A673 (cell line): ENCODE results near the gene GLUD1. TPM values are rescaled to one million over a fixed set of nuclear protein-coding genes. Genes with fewer than 3 reads are reported as not detected.
"Not testable (repeated sequence)": the region's sequence is repeated elsewhere in the genome, so short reads cannot be mapped to it uniquely, and the experiment has no call there.

ENCODE experiments used
- BruUV-seq: library from RNA; stranded (reverse); fragments of 400-500 nt; replicated peaks from 2 replicates; lab custom pipeline; 2021; lab: Mats Ljungman, UMichigan
- CTCF ChIA-PET: fragments of 300-600 bp; sonication (Branson Sonifier 250); formaldehyde crosslinking; loops from one replicate; lab custom pipeline; 2022; ENCODE audit warnings: antibody characterized with exemption; lab: Charles Lee
- POLR2A ChIA-PET: fragments of 300-600 bp; sonication (Branson Sonifier 250); formaldehyde crosslinking; loops from one replicate; lab custom pipeline; 2022; ENCODE audit warnings: antibody characterized with exemption; ENCODE audit not compliant: low non-redundant PET; lab: Charles Lee
- DNase-seq: peaks from one replicate; pipeline ENCODE4 v3.0.0-alpha.2; 2015; ENCODE audit warnings: low spot score
- H3K27ac ChIP-seq: fragments of 200-600 bp; sonication (generic); 2 replicates; pipeline ENCODE4 v1.5.1; 2016; ENCODE audit warnings: mixed run types, low read depth, mild to moderate bottlenecking, mixed read lengths, antibody characterized with exemption, low read length; ENCODE audit not compliant: poor library complexity, severe bottlenecking
- H3K27me3 ChIP-seq: fragments of 200-600 bp; sonication (generic); replicated peaks from 2 replicates; pipeline ENCODE4 v1.6.1; 2017; ENCODE audit warnings: mixed run types, low read depth, mild to moderate bottlenecking, mixed read lengths, antibody characterized with exemption, low read length; ENCODE audit not compliant: insufficient read depth, poor library complexity
- H3K36me3 ChIP-seq: fragments of 200-600 bp; sonication (generic); 2 replicates; pipeline ENCODE4 v1.6.1; 2016; ENCODE audit warnings: mixed run types, mild to moderate bottlenecking, mixed read lengths, antibody characterized with exemption, low read length; ENCODE audit not compliant: insufficient read depth, poor library complexity, severe bottlenecking
- H3K4me1 ChIP-seq: fragments of 200-600 bp; sonication (generic); 2 replicates; pipeline ENCODE4 v1.6.1; 2017; ENCODE audit warnings: mixed run types, mild to moderate bottlenecking, mixed read lengths, antibody characterized with exemption, low read length; ENCODE audit not compliant: insufficient read depth, poor library complexity, severe bottlenecking
- H3K4me3 ChIP-seq: fragments of 200-600 bp; sonication (generic); 2 replicates; pipeline ENCODE4 v1.5.1; 2016; ENCODE audit warnings: low read depth, mixed run types, mild to moderate bottlenecking, mixed read lengths, low read length; ENCODE audit not compliant: poor library complexity, severe bottlenecking
- H3K9me3 ChIP-seq: fragments of 200-600 bp; sonication (generic); 2 replicates; pipeline ENCODE4 v1.6.1; 2016; ENCODE audit warnings: mixed run types, low read depth, mild to moderate bottlenecking, mixed read lengths, antibody characterized with exemption, low read length; ENCODE audit not compliant: poor library complexity, severe bottlenecking
- intact Hi-C: fragments of 100-400 bp; cut with micrococcal nuclease; formaldehyde crosslinking; loops from one replicate; pipeline ENCODE4 v1.10.0; 2022; ENCODE audit not compliant: unreplicated experiment
- total RNA-seq: library from RNA; stranded (reverse); gene quantifications from 2 replicates; pipeline ENCODE4 v1.2.3, GENCODE V29; 2021

Gene GLUD1
- total RNA-seq, 1 experiment from 2014 or later, result 142 TPM

DNA sequence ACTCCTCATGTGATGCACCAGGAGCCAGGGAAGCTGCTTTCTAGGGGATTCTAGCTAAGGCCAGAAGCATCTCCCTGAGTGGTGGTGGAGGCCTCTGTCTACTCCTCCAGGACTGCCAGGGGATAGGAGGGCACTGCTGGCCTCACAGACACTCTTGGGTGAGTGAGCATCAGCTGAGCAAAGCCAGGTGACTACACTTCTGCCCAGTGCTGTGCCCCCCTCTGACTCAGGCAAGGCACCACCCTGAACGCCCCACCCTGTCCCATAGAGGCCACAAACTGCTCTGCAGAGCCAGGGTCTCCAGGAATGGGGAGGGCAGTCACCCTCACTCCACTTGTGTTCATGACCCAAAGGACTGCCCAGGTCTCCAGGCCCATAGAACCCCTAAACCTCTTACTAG lies 75.1 kb downstream of the GLUD1 start:
- H3K27ac ChIP-seq, H3K9me3 ChIP-seq, intact Hi-C loops, H3K4me1 ChIP-seq, POLR2A ChIA-PET, H3K4me3 ChIP-seq, BruUV-seq, DNase-seq, CTCF ChIA-PET, H3K36me3 ChIP-seq, H3K27me3 ChIP-seq: not testable (repeated sequence)

DNA sequence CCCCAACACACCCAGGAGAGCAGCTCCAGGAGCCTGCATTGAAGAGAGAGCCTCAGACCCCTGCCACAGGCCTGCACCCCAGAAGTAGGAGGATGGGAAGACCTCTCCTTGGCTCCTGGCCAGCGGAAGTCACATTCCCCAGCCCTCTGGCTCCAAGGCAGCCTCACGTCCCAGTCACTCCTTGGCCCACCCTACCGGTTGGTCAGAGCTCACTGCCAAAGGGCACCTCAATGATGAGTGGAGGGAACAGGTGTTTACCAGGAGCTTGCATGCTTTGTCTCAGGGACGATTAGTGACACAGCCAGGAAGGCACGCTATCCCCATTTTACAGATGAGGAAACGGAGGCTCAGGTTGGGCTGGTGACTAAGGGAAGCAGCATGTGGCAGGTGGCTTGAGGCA lies 75.6 kb downstream of the GLUD1 start:
- BruUV-seq, DNase-seq, H3K4me1 ChIP-seq, CTCF ChIA-PET, H3K4me3 ChIP-seq, H3K9me3 ChIP-seq, intact Hi-C loops, H3K27ac ChIP-seq, H3K36me3 ChIP-seq, POLR2A ChIA-PET, H3K27me3 ChIP-seq: not testable (repeated sequence)

DNA sequence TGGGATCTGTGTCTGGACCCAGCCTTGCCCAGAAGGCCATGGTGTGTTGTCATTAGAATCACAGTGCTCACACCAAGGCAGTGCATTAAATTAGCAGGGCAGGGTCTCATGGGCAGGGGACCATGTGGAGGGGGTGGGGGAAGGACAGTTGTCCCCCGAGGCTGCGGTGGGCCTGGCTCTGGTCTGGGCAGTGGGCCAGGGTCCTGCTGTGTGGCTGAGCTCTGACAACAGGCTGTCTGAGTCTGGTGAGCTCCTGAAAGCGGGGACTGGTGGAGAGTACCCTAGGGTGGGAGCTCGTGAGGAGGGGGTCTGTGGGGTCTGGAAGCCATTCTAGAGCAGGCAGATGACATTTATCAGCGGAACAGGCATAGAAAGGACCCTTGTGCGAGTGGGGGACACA lies 76.5 kb downstream of the GLUD1 start:
- intact Hi-C loops, result not testable (repeated sequence)

DNA sequence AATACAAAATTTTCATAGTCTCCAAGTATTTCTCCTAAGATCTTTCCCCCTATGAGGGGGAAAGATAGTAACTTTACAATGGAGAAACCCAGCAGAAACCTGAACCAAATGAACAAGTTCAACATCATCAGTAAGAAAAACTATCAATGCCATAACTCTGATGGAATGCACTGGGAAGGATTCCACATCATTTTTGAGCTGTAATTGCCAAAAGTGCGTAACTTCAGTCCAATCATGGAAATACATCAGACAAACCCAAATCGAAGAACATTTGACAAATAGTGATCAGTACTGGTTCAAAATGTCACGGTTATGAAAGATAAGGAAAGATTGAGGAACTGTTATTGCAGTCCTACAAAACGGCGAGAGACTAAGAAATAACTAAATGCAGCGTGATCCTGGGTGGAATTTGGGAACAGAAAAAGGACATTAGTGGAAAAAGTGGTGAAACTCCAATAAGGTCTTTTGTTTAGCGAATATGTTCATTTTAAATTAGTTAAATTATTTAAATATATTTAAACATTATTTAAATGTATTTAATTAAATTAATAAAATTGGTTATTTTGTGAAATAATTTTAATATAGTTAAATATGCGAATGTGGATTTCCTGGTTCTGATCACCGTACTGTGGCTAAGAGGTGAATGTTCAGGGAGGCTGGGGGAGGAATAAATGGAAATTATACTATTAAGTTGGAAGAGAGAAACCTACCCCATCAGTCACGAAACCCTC lies 79.5 kb downstream of the GLUD1 start:
- H3K27ac ChIP-seq, H3K4me3 ChIP-seq, H3K4me1 ChIP-seq, POLR2A ChIA-PET, BruUV-seq, CTCF ChIA-PET, intact Hi-C loops, H3K9me3 ChIP-seq, H3K27me3 ChIP-seq, H3K36me3 ChIP-seq, DNase-seq: not testable (repeated sequence)

More for the DNA sequence above, 76.5 kb downstream of the GLUD1 start:
- DNase-seq, H3K27me3 ChIP-seq, POLR2A ChIA-PET, H3K9me3 ChIP-seq, H3K27ac ChIP-seq, H3K4me1 ChIP-seq, BruUV-seq, H3K36me3 ChIP-seq, H3K4me3 ChIP-seq, CTCF ChIA-PET: not testable (repeated sequence)

DNA sequence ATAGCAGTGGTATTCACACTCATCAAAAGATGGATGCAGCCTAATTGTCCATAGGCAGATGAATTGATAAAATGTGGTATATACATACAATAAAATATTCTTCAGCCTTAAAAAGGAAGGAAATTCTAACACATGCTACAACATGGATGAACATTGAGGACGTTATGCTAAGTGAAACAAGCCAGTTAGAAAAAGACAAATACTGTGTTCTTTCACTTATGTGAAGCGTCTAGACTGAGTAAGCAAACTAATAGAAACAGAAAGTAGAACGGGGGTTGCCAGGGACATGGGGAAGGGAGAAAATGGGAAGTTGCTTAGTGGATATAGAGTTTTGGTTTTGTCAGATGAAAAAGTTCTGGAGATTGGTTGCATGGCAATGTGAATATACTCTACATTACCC lies 81.1 kb downstream of the GLUD1 start:
- POLR2A ChIA-PET, CTCF ChIA-PET, H3K36me3 ChIP-seq, intact Hi-C loops, H3K27ac ChIP-seq, H3K4me1 ChIP-seq, DNase-seq, H3K9me3 ChIP-seq, H3K27me3 ChIP-seq, H3K4me3 ChIP-seq, BruUV-seq: not testable (repeated sequence)

DNA sequence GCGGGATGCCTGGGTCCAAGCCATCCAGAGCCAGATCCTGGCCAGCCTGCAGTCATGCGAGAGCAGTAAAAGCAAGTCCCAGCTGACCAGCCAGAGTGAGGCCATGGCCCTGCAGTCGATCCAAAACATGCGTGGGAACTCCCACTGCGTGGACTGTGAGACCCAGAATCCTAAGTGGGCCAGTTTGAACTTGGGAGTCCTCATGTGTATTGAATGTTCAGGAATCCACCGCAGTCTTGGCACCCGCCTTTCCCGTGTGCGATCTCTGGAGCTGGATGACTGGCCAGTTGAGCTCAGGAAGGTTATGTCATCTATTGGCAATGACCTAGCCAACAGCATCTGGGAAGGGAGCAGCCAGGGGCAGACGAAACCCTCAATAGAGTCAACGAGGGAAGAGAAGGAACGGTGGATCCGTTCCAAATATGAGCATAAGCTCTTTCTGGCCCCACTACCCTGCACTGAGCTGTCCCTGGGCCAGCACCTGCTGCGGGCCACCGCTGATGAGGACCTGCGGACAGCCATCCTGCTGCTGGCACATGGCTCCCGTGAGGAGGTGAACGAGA lies 85.4 kb downstream of the GLUD1 start:
- BruUV-seq, DNase-seq, H3K4me3 ChIP-seq, H3K4me1 ChIP-seq, POLR2A ChIA-PET, H3K9me3 ChIP-seq, intact Hi-C loops, H3K27me3 ChIP-seq, H3K27ac ChIP-seq, CTCF ChIA-PET, H3K36me3 ChIP-seq: not testable (repeated sequence)

DNA sequence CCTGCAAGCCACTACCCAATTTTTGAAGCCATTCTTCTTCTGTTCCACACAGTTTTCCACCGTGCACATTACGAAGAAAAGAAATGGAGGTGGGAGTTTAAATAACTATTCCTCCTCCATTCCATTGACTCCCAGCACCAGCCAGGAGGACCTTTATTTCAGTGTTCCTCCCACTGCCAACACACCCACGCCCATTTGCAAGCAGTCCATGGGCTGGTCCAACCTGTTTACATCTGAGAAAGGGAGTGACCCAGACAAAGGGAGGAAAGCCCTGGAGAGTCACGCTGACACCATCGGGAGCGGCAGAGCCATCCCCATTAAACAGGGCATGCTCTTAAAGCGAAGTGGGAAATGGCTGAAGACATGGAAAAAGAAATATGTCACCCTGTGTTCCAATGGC lies 86.3 kb downstream of the GLUD1 start:
- BruUV-seq, H3K27me3 ChIP-seq, H3K4me1 ChIP-seq, H3K4me3 ChIP-seq, H3K36me3 ChIP-seq, DNase-seq, H3K27ac ChIP-seq, POLR2A ChIA-PET, CTCF ChIA-PET, intact Hi-C loops, H3K9me3 ChIP-seq: not testable (repeated sequence)
